Measurements from ENCODE around the gene MAGOH. TPM values are rescaled to one million over a fixed set of nuclear protein-coding genes. Genes with fewer than 3 reads are reported as not detected.

Gene MAGOH
- total RNA-seq, 1 donor, result 63.0 TPM

- no peak overlapping the region for H3K4me3 ChIP-seq (ENCODE audit: low read length)
- no peaks in the 10 kb centered on the region for H3K9me3 ChIP-seq (ENCODE audit: low read depth, low read length)
- H3K4me1 ChIP-seq (ENCODE audit: insufficient read depth, low read length), result no peaks in the 10 kb centered on the region
- no peaks in the 10 kb centered on the region for H3K27me3 ChIP-seq (ENCODE audit: insufficient read depth, low read length)
These were observed 37.2 kb upstream of the MAGOH start for GRCh38 chr1:53275566-53275965.

DNA sequence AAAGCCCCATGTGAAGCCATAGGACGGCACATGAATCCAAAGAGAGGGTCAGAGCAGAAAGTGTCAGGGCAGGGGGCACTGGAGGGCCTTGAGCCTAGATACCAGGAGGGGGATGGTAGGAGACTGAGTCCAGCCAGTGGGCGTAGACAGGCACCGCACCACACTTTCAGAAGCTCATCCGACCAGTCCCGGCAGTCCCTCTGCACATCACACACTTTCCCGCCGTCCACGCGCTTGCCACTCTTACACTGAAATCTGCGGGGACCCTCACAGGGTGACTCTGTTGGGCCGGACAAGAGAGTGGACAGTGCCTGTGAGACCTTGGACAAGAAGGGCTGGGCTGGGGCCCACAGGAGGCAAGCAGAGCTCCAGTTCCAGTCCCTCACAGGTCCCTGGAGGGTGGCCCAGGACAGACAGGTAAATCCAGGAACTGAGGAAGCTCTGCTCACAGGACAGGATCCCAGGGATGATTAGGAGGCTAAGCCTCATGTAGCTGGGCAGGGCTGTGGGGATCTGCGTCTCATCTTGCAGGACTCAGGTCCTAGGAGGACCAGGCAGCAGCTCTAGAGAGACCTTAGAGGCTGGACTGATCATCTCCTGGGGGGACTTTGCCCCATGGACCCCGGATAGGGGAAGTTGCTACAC is 36.3 kb upstream of the MAGOH start:
- H3K27me3 ChIP-seq (ENCODE audit: insufficient read depth, low read length), result no peaks in the 10 kb centered on the region
- no peaks in the 10 kb centered on the region for H3K4me1 ChIP-seq (ENCODE audit: insufficient read depth, low read length)
- H3K9me3 ChIP-seq (ENCODE audit: low read depth, low read length), result no peaks in the 10 kb centered on the region
- H3K4me3 ChIP-seq (ENCODE audit: low read length), result no peak overlapping the region

GRCh38 chr1:53274026-53274425 is 35.7 kb upstream of the MAGOH start:
- H3K9me3 ChIP-seq (ENCODE audit: low read depth, low read length), result no peaks in the 10 kb centered on the region
- no peaks in the 10 kb centered on the region for H3K27me3 ChIP-seq (ENCODE audit: insufficient read depth, low read length)
- H3K4me3 ChIP-seq (ENCODE audit: low read length), result no peak overlapping the region
- no peaks in the 10 kb centered on the region for H3K4me1 ChIP-seq (ENCODE audit: insufficient read depth, low read length)

- H3K4me3 ChIP-seq (ENCODE audit: low read length), result no peak overlapping the region
- H3K4me1 ChIP-seq (ENCODE audit: insufficient read depth, low read length), result no peaks in the 10 kb centered on the region
- no peaks in the 10 kb centered on the region for H3K27me3 ChIP-seq (ENCODE audit: insufficient read depth, low read length)
- no peaks in the 10 kb centered on the region for H3K9me3 ChIP-seq (ENCODE audit: low read depth, low read length)
These were observed 35.2 kb upstream of the MAGOH start for GRCh38 chr1:53273526-53273925.

GRCh38 chr1:53272349-53272748 is 34.0 kb upstream of the MAGOH start:
- Histone ChIP-seq H3K9me3 (ENCODE audit: low read depth, low read length) (no peaks in the 10 kb centered on the region), H3K4me1 (ENCODE audit: insufficient read depth, low read length) (no peaks in the 10 kb centered on the region), H3K27me3 (ENCODE audit: insufficient read depth, low read length) (no peaks in the 10 kb centered on the region)

DNA sequence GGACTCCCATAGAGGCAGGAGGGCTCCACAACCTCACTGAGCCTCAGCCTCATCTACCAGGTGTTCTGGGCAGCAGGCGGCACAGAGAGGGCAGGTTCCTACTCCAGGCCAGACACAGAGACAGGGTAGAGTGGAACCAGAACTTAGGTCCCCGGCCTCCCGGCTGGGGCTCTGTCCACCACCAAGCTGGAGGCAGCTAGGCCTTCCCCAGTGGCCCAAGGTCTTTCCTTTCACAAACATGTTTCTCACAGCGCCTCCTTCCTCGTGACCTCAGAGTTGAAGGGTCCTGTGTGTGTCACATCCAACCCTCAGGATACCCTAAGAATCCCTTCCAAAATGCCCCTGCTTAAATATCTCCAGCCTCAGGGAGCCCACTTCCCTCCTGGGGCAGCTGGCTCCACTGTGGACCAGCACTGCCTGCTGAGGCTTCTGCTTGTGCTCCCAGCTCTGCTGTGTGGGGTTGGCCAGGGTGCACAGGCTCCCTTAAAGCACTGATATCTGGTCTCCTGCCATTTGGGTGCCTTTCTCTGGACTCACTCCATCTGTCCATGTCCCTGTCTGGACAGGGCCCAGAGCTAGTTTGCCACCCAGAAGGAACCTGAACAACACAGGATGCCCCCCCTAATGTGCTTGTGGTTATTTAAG is 33.2 kb upstream of the MAGOH start:
- no peak overlapping the region for H3K4me3 ChIP-seq (ENCODE audit: low read length)
- no peaks in the 10 kb centered on the region for H3K9me3 ChIP-seq (ENCODE audit: low read depth, low read length)
- H3K4me1 ChIP-seq (ENCODE audit: insufficient read depth, low read length), result no peaks in the 10 kb centered on the region
- H3K27me3 ChIP-seq (ENCODE audit: insufficient read depth, low read length), result no peaks in the 10 kb centered on the region

More at GRCh38 chr1:53272349-53272748, 34.0 kb upstream of the MAGOH start:
- no peak overlapping the region for H3K4me3 ChIP-seq (ENCODE audit: low read length)

- H3K4me3 ChIP-seq (ENCODE audit: low read length), result no peak overlapping the region
- H3K4me1 ChIP-seq (ENCODE audit: insufficient read depth, low read length), result no peaks in the 10 kb centered on the region
- no peaks in the 10 kb centered on the region for H3K27me3 ChIP-seq (ENCODE audit: insufficient read depth, low read length)
- no peaks in the 10 kb centered on the region for H3K9me3 ChIP-seq (ENCODE audit: low read depth, low read length)
These were observed 32.6 kb upstream of the MAGOH start for GRCh38 chr1:53270873-53271272.

DNA sequence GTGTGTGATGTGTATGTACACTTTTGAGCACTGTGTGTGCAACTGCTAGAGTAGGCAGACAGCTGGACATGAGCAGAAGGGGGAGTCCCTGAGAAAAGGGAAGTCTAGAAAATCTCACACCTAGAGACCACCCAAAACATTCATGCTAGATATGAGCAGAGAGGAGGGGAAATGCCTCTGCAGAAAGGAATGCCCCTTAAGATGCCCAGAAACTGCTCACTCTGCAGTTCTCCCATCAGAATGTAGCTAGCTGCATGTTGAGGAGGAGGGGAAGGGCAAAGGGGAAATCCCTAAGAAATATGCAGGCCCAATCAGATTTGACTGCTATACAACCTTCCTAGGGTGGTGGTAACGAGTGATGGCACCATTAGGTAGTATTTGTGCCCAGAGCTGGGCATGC is 31.8 kb upstream of the MAGOH start:
- Histone ChIP-seq H3K9me3 (ENCODE audit: low read depth, low read length) (no peaks in the 10 kb centered on the region), H3K4me3 (ENCODE audit: low read length) (no peak overlapping the region), H3K27me3 (ENCODE audit: insufficient read depth, low read length) (no peaks in the 10 kb centered on the region), H3K4me1 (ENCODE audit: insufficient read depth, low read length) (no peaks in the 10 kb centered on the region)

DNA sequence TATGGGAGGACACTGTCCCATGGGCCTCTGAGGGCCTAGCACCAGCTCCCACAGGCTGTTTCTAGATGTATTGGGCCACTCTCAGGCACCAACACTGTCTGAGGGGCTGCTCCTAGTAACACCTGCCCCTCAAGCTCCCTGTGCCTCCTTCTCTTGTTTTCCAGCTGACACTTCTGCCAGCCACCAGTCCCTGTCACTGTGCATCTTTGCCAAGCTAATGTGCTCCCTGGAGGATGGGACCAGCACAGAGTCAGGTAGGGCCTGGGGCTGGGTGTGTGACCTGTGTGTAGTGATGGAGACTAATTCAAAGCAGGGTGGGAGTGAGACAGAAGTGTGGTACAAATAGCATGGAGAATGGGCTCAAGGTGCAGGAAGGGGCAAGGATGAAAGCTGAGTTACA is 29.4 kb upstream of the MAGOH start:
- Histone ChIP-seq H3K27me3 (ENCODE audit: insufficient read depth, low read length) (no peaks in the 10 kb centered on the region), H3K9me3 (ENCODE audit: low read depth, low read length) (no peaks in the 10 kb centered on the region), H3K4me3 (ENCODE audit: low read length) (no peak overlapping the region), H3K4me1 (ENCODE audit: insufficient read depth, low read length) (no peaks in the 10 kb centered on the region)

GRCh38 chr1:53266038-53266437 is 27.7 kb upstream of the MAGOH start:
- H3K27me3 ChIP-seq (ENCODE audit: insufficient read depth, low read length), result no peaks in the 10 kb centered on the region
- H3K4me1 ChIP-seq (ENCODE audit: insufficient read depth, low read length), result no peaks in the 10 kb centered on the region
- no peak overlapping the region for H3K4me3 ChIP-seq (ENCODE audit: low read length)
- H3K9me3 ChIP-seq (ENCODE audit: low read depth, low read length), result no peaks in the 10 kb centered on the region

DNA sequence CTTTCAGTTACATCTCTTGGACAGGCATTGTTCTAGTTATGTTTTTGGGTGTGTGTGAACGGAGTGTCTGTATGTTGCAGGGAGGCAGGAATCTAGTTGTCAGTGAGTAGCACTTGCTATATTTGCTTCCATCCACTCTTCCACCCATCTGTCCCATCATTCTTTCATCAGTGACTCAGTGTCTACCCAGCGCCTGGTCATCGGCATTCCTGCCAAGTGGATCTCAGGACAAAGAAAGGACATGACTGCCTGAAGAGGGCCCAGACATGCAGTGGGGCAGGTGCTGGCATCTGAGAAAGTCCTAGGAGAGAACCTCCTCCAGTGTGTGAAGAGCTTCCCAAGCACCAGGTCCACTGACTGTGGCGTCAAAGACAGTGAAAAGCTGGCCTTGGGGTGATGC is 27.3 kb upstream of the MAGOH start:
- Histone ChIP-seq H3K9me3 (ENCODE audit: low read depth, low read length) (no peaks in the 10 kb centered on the region), H3K4me3 (ENCODE audit: low read length) (no peak overlapping the region), H3K27me3 (ENCODE audit: insufficient read depth, low read length) (no peaks in the 10 kb centered on the region), H3K4me1 (ENCODE audit: insufficient read depth, low read length) (no peaks in the 10 kb centered on the region)

DNA sequence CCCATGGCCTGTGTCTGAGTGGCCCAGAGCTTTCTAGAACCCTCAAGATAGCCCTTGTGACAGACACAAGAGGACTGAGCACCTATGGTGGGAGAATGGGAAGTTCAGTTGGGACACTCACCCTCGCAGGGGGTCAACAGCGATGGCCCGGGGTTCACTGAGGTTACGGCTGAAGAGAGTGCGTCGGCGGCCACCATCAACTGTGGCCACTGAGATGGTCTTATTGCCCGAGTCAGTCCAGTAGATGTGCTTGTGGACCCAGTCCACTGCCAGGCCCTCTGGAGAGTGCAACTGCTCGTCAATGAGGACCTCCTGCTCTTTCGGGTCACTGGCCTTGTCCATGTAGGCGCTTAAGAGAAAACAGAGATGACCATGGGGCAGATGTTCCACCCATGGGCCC is 25.7 kb upstream of the MAGOH start:
- H3K9me3 ChIP-seq (ENCODE audit: low read depth, low read length), result no peaks in the 10 kb centered on the region
- no peak overlapping the region for H3K4me3 ChIP-seq (ENCODE audit: low read length)
- H3K4me1 ChIP-seq (ENCODE audit: insufficient read depth, low read length), result no peaks in the 10 kb centered on the region
- no peaks in the 10 kb centered on the region for H3K27me3 ChIP-seq (ENCODE audit: insufficient read depth, low read length)

DNA sequence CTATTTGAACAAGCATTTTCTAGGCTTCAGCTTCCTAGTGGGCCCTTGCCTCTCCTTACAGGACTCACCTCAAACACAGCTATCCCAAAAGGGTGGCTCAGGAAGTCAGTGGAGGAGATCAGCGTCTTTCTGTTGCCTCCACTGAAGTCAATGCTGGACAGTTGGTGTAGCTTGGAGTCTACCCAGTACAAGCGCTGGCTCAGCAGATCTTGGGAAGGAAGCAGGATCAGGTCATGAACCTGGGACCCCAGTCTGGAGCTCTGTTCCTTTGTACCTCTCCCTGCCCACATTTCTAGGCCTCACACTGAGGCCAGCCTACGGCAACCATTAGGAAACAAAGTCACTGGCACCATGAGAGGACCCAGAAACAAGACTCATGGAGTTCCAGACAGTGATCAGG is 23.7 kb upstream of the MAGOH start:
- Histone ChIP-seq H3K4me3 (ENCODE audit: low read length) (no peak overlapping the region), H3K27me3 (ENCODE audit: insufficient read depth, low read length) (no peaks in the 10 kb centered on the region), H3K9me3 (ENCODE audit: low read depth, low read length) (no peaks in the 10 kb centered on the region), H3K4me1 (ENCODE audit: insufficient read depth, low read length) (no peaks in the 10 kb centered on the region)

GRCh38 chr1:53260631-53261247 is 22.4 kb upstream of the MAGOH start:
- no peak overlapping the region for H3K4me3 ChIP-seq (ENCODE audit: low read length)
- no peaks in the 10 kb centered on the region for H3K27me3 ChIP-seq (ENCODE audit: insufficient read depth, low read length)
- no peaks in the 10 kb centered on the region for H3K9me3 ChIP-seq (ENCODE audit: low read depth, low read length)
- H3K4me1 ChIP-seq (ENCODE audit: insufficient read depth, low read length), result no peaks in the 10 kb centered on the region

DNA sequence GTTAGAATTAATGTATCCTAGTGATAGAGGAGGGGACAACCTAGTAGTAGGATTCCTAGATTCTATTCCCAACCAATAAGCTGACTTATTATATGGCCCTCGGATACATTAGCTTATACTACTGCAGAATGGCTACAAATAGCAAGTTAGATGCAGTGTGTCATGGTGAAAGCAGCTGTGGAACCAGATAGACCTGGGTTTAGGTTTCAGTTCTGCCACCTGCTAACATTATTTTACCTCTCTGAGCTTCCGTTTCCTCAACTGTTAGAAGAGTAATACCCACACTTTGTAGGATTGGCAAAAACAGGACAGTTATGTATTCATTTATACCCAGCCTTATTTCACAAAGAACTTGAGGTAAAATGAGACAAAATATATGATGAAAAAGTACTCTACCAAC is 21.6 kb upstream of the MAGOH start:
- Histone ChIP-seq H3K27me3 (ENCODE audit: insufficient read depth, low read length) (no peaks in the 10 kb centered on the region), H3K4me1 (ENCODE audit: insufficient read depth, low read length) (no peaks in the 10 kb centered on the region), H3K9me3 (ENCODE audit: low read depth, low read length) (no peaks in the 10 kb centered on the region), H3K4me3 (ENCODE audit: low read length) (no peak overlapping the region)

DNA sequence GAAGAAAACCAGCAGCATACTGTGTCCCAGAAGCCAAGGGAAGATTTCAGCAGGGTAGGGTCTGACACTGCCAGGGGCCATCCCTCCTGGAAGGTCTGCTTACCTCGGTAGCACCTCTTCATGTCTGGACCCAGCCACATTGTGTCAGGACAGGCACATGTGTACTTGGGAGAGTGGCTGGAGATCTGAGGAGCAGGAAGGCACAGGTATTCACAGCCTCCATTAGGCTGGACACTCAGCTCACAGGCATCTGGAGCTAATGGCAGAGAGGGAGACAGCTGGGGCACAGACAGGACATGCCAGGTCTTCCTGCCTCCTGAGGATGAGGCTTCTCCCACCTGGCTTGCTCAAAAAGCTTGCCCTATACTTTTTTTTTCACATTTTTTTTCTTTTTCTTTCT is 19.9 kb upstream of the MAGOH start:
- Histone ChIP-seq H3K4me1 (ENCODE audit: insufficient read depth, low read length) (no peaks in the 10 kb centered on the region), H3K4me3 (ENCODE audit: low read length) (no peak overlapping the region), H3K27me3 (ENCODE audit: insufficient read depth, low read length) (no peaks in the 10 kb centered on the region), H3K9me3 (ENCODE audit: low read depth, low read length) (no peaks in the 10 kb centered on the region)

All from mononuclear cell (primary cell).